B cell (primary cell): ENCODE data around the gene SPDYE1. TPM values are rescaled to one million over a fixed set of nuclear protein-coding genes. Genes with fewer than 3 reads are reported as not detected.
"Not testable (repeated sequence)": the region's sequence is repeated elsewhere in the genome, so short reads cannot be mapped to it uniquely, and the experiment has no call there.

Source experiments
- ATAC-seq: fragments of 200-7000 bp; cut with Tn5 transposase; one replicate; pipeline ENCODE4 v1.10.0; 2021; ENCODE audit warnings: low read depth, mild to moderate bottlenecking, moderate number of reproducible peaks, moderate library complexity
- CTCF ChIA-PET: fragments of 350-600 bp; sonication (Branson Sonifier 250); formaldehyde crosslinking; loops from one replicate; lab custom pipeline; 2021; ENCODE audit warnings: antibody characterized with exemption, inconsistent platforms; lab: Charles Lee
- POLR2A ChIA-PET: fragments of 350-600 bp; sonication (Branson Sonifier 250); formaldehyde crosslinking; loops from one replicate; lab custom pipeline; 2021; ENCODE audit warnings: antibody characterized with exemption; lab: Charles Lee
- DNase-seq: peaks from one replicate; pipeline ENCODE4 v3.0.0; 2013
- H2AFZ ChIP-seq: 2 replicates; pipeline ENCODE4 v1.6.1; 2012; ENCODE audit warnings: mild to moderate bottlenecking, low read depth, low read length; ENCODE audit not compliant: insufficient read depth, poor library complexity, severe bottlenecking
- H3K27ac ChIP-seq, 2 donors: 1 replicate in 1 of 2; 2 replicates in 1 of 2; pipeline ENCODE4 v1.5.1; 2012 to 2013; ENCODE audit warnings: low read length in 2 of 2, mild to moderate bottlenecking in 2 of 2, moderate library complexity in 1 of 2
- H3K27me3 ChIP-seq, 4 experiments: fragments of 200-600 bp in 1 of 4; sonication (generic) in 1 of 4; replicated peaks in 1 of 4; 1 replicate in 2 of 4; 2 replicates in 2 of 4; pipeline versions ENCODE4 v1.6.1 to v1.7.0; 2013 to 2016; ENCODE audit warnings: low read length in 3 of 4, mild to moderate bottlenecking in 2 of 4, mixed read lengths in 1 of 4, moderate library complexity in 1 of 4; ENCODE audit not compliant: insufficient read depth in 4 of 4, control insufficient read depth in 3 of 4; ENCODE audit errors: control extremely low read depth in 1 of 4
- H3K36me3 ChIP-seq, 2 experiments: replicated peaks in 1 of 2; 1 replicate in 1 of 2; 2 replicates in 1 of 2; pipeline versions ENCODE4 v1.6.1 to v1.7.1; 2013; ENCODE audit warnings: low read length in 1 of 2; ENCODE audit not compliant: insufficient read depth in 2 of 2, control insufficient read depth in 1 of 2; ENCODE audit errors: control extremely low read depth in 1 of 2, extremely low read depth in 1 of 2
- H3K4me1 ChIP-seq, 2 donors: fragments of 200-600 bp in 1 of 2; sonication (generic) in 1 of 2; 1 replicate in 1 of 2; 2 replicates in 1 of 2; pipeline versions ENCODE4 v1.5.1 to v1.6.1; 2013 to 2017; ENCODE audit warnings: low read length in 2 of 2; ENCODE audit not compliant: control insufficient read depth in 2 of 2, insufficient read depth in 2 of 2
- H3K4me2 ChIP-seq: replicated peaks from 2 replicates; pipeline ENCODE3; 2012; ENCODE audit warnings: mild to moderate bottlenecking, low read depth, low read length; ENCODE audit not compliant: poor library complexity, severe bottlenecking
- H3K4me3 ChIP-seq, 5 experiments: fragments of 200-600 bp in 1 of 5; sonication (generic) in 1 of 5; 1 replicate in 3 of 5; 2 replicates in 2 of 5; pipeline versions ENCODE4 v1.5.1 to v1.7.0; 2011 to 2016; ENCODE audit warnings: low read length in 4 of 5, mild to moderate bottlenecking in 4 of 5, low read depth in 2 of 5, control low read depth in 1 of 5, moderate library complexity in 1 of 5; ENCODE audit not compliant: insufficient read depth in 1 of 5; ENCODE audit errors: control extremely low read depth in 1 of 5, extremely low read depth in 1 of 5
- H3K79me2 ChIP-seq: fragments of 200-600 bp; sonication (generic); one replicate; pipeline ENCODE4 v1.6.0; 2016; ENCODE audit warnings: low read length; ENCODE audit not compliant: control insufficient read depth, insufficient read depth
- H3K9ac ChIP-seq: fragments of 200-600 bp; sonication (generic); 2 replicates; pipeline ENCODE4 v1.6.1; 2017; ENCODE audit warnings: mild to moderate bottlenecking, low read length, moderate library complexity
- H3K9me3 ChIP-seq, 3 donors: one replicate each; pipeline versions ENCODE4 v1.6.1 to v1.7.1; 2013; ENCODE audit warnings: low read length in 2 of 3; ENCODE audit not compliant: control insufficient read depth in 2 of 3, insufficient read depth in 1 of 3; ENCODE audit errors: control extremely low read depth in 1 of 3
- H4K20me1 ChIP-seq: 2 replicates; pipeline ENCODE4 v1.6.0; 2012; ENCODE audit warnings: mild to moderate bottlenecking, low read length; ENCODE audit not compliant: insufficient read depth, control insufficient read depth, poor library complexity, severe bottlenecking
- H3K27ac Mint-ChIP-seq: one replicate; pipeline ENCODE4 v1.8.0; 2021; ENCODE audit warnings: mixed read lengths
- H3K27me3 Mint-ChIP-seq: one replicate; pipeline ENCODE4 v1.8.0; 2021; ENCODE audit warnings: mixed read lengths
- H3K4me1 Mint-ChIP-seq: one replicate; pipeline ENCODE4 v1.8.0; 2021; ENCODE audit warnings: mixed read lengths
- H3K4me3 Mint-ChIP-seq: one replicate; pipeline ENCODE4 v1.8.0; 2021; ENCODE audit warnings: mixed read lengths
- H3K9me3 Mint-ChIP-seq: one replicate; pipeline ENCODE4 v1.8.0; 2022; ENCODE audit warnings: mixed read lengths; ENCODE audit not compliant: insufficient read depth
- WGBS: methylation state at CpG from one replicate; pipeline ENCODE4 v1.1.5; 2013; ENCODE audit warnings: missing lambda C conversion rate; ENCODE audit not compliant: insufficient coverage; 5-methylcytosine and 5-hydroxymethylcytosine counted together
- intact Hi-C: fragments of 100-400 bp; cut with micrococcal nuclease; formaldehyde crosslinking; loops from one replicate; pipeline ENCODE4 v1.10.0; 2022
- polyA plus RNA-seq: library from polyadenylated mRNA; depleted of rRNA; stranded (reverse); fragments of >200 nt; gene quantifications from 2 replicates; pipeline ENCODE4 v1.2.3, GENCODE V29; 2012
- total RNA-seq, 2 donors: library from RNA; stranded (reverse); fragments of 120-200 nt in 1 of 2; gene quantifications; 1 replicate in 1 of 2; 2 replicates in 1 of 2; pipeline versions ENCODE4 v1.2.3 to v1.2.4, GENCODE V29; 2013 to 2022

The SPDYE1 gene
- total and polyA plus RNA-seq, 2 donors (not counting 1 experiment from before 2014, with no cell fraction given) = 0.10 TPM; not detected in 1

DNA sequence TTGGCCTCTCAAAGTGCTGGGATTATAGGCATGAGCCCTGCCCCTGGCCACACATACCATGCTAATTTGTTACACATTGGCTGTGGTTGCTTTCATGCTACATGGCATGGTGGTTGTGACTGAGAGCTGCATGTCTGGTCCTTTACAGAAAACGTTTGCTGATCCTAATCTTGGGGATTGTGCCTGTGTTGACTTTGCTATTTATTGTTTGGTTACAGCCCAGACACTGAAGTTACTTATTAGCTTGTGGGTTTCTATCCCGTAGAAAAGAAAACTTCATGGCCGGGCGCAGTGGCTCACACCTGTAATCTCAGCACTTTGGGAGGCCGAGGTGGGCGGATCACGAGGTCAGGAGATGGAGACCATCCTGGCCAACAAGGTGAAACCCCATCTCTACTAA, 24.4 kb downstream of the SPDYE1 start:
- intact Hi-C loops, DNase-seq, H3K9ac ChIP-seq, POLR2A ChIA-PET, H3K9me3 Mint-ChIP-seq, H3K4me3 ChIP-seq, H3K27me3 ChIP-seq, H3K9me3 ChIP-seq, H3K27me3 Mint-ChIP-seq, ATAC-seq, H3K27ac ChIP-seq, H4K20me1 ChIP-seq, H3K79me2 ChIP-seq, H3K4me3 Mint-ChIP-seq, H3K27ac Mint-ChIP-seq, H2AFZ ChIP-seq, H3K4me2 ChIP-seq, H3K36me3 ChIP-seq: not testable (repeated sequence)
- peaks cover 4 to 27% of the 10 kb centered on the region in 2 donors for H3K4me1 ChIP-seq
- 90% methylated on average over 3 of the region's 7 CpGs for WGBS
- peaks cover 17% of the 10 kb centered on the region for H3K4me1 Mint-ChIP-seq
- CTCF ChIA-PET = interaction anchor here (1.4 to 3.1 kb wide), 2 partner anchors 58 to 175 kb away, joined by 4 to 15 read pairs; no protein-coding TSS in a partner anchor

DNA sequence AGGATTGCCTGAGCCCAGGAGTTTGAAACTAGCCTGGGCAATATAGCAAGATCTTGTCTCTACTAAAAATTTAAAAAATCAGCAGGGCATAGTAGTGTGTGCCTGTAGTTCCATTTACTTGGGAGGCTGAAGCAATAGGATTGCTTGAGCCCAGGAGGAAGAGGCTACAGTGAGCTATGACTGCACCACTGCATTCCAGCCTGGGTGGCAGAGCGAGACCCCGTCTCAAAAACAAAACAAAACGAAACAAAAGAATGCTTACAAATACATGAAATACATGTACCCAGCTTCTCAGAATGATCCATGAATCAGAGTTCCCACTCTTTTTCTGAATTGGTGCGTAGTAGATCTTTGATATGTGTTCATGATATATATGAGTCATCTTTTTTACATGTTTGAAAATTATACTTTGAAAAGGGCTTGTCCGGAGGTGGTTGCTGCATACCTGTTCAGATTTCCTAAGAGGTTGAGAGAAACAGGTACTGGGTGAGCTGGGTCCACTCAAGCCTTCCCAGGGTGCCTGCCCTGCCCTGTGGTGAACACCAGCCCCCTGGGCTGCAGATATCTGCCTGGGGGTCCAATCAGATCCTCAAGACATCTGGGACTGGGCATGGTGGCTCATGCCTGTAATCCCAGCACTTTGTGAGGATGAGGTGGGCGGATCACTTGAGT, 25.2 kb downstream of the SPDYE1 start:
- H2AFZ ChIP-seq, H3K4me3 ChIP-seq, POLR2A ChIA-PET, H3K27ac ChIP-seq, H3K36me3 ChIP-seq, CTCF ChIA-PET, DNase-seq, H3K4me3 Mint-ChIP-seq, intact Hi-C loops, H3K9me3 Mint-ChIP-seq, H3K79me2 ChIP-seq, H4K20me1 ChIP-seq, ATAC-seq, H3K9ac ChIP-seq, H3K9me3 ChIP-seq, H3K27ac Mint-ChIP-seq, H3K27me3 Mint-ChIP-seq, H3K27me3 ChIP-seq, H3K4me2 ChIP-seq: not testable (repeated sequence)
- H3K4me1 ChIP-seq = peaks cover 4 to 23% of the 10 kb centered on the region in 2 donors
- WGBS = no CpG with 5 or more reads among the region's 6 CpGs
- peaks cover 15% of the 10 kb centered on the region for H3K4me1 Mint-ChIP-seq

DNA sequence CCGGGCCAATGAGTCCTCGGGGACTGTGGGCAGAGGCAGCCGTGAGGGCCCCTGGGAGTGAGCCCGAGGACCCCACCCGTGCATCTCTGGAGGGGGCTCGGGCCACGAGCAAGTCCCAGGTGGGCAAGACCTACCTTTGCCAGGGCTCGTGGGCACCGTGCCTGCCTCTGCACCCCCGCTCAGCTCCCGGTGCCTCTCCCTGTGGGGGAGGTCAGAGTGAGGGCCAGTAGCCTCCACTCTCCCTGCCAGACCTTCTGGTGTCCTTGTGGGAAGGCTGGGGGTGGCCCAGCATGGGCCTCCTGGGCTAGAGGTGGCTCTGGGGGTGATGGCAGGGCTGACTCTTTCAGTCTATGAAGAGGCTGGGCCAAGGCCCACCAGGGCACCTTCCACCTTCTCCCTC, 31.7 kb downstream of the SPDYE1 start:
- H3K4me3 Mint-ChIP-seq, H3K4me1 Mint-ChIP-seq, H3K9me3 Mint-ChIP-seq, H3K27me3 ChIP-seq, H3K27ac ChIP-seq, ATAC-seq, H3K4me2 ChIP-seq, H3K4me3 ChIP-seq, DNase-seq, H4K20me1 ChIP-seq, H3K79me2 ChIP-seq, H3K36me3 ChIP-seq, CTCF ChIA-PET, H3K9me3 ChIP-seq, intact Hi-C loops, H3K9ac ChIP-seq, H2AFZ ChIP-seq, H3K4me1 ChIP-seq, H3K27ac Mint-ChIP-seq, POLR2A ChIA-PET, H3K27me3 Mint-ChIP-seq: not testable (repeated sequence)
- no CpG with 5 or more reads among the region's 11 CpGs for WGBS

DNA sequence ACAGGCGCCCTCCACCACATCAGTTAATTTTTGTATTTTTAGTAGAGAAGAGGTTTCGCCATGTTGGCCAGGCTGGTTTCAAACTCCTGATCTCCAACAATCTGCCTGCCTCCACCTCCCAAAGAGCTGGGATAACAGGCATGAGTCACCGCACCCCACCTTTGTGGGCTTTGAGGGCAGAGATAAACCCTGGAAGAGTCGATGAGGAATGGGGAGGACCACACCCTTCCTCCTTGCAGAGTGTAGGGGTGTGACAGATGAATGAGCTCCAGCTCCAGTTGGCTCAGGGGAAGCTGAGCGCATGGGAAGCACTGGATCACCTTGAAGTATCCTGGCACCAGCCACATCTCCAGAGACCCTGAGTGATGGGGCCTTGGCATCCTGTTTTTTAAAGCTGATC, 32.3 kb downstream of the SPDYE1 start:
- H3K4me2 ChIP-seq, DNase-seq, CTCF ChIA-PET, H2AFZ ChIP-seq, ATAC-seq, H3K27ac Mint-ChIP-seq, H3K9ac ChIP-seq, H3K4me1 ChIP-seq, H3K36me3 ChIP-seq, H3K4me1 Mint-ChIP-seq, H3K4me3 ChIP-seq, H3K9me3 ChIP-seq, POLR2A ChIA-PET, H3K4me3 Mint-ChIP-seq, H3K27ac ChIP-seq, H4K20me1 ChIP-seq, intact Hi-C loops, H3K79me2 ChIP-seq, H3K9me3 Mint-ChIP-seq, H3K27me3 ChIP-seq, H3K27me3 Mint-ChIP-seq: not testable (repeated sequence)
- WGBS = no CpG with 5 or more reads among the region's 5 CpGs
